DND-41 (cell line): ENCODE measurements around the gene THSD7A.

Experiments used
- CTCF ChIP-seq: IDR thresholded peaks from 2 replicates; pipeline ENCODE4 v1.5.1; 2012; ENCODE audit warnings: borderline replicate concordance, low read length, moderate library complexity, mild to moderate bottlenecking; ENCODE audit not compliant: poor library complexity, severe bottlenecking; ENCODE audit errors: extremely low read depth
- EZH2 ChIP-seq: IDR thresholded peaks from 3 replicates; pipeline ENCODE4 v1.6.1; 2012; ENCODE audit warnings: borderline replicate concordance, low read depth, mild to moderate bottlenecking, moderate library complexity, low read length, inconsistent platforms; ENCODE audit not compliant: severe bottlenecking

- TF ChIP-seq CTCF = no peak
- no peak for TF ChIP-seq EZH2
Measured at GRCh38 chr7:11486271-11486670, 345.7 kb downstream of the THSD7A start.
